ENCODE measurements around the gene CCS. TPM values are rescaled to one million over a fixed set of nuclear protein-coding genes. Genes with fewer than 3 reads are reported as not detected.

CCS gene
- total RNA-seq, 2 experiments from 2014 or later, result 31.7 to 36.7 TPM

- Histone ChIP-seq H3K4me2 (ENCODE audit: low read length) (peak overlapping the region; percentile 95), H3K9me3 (ENCODE audit: low read length) (no peaks in the 10 kb centered on the region), H3K79me2 (ENCODE audit: insufficient read depth, low read depth, low read length) (peaks cover 5% of the 10 kb centered on the region; the same call in 1 of the 2 replicates), H3K27ac (ENCODE audit: low read depth, low read length, poor library complexity, severe bottlenecking) (no peak overlapping the region), H3K9me2 (ENCODE audit: insufficient read depth, low read length) (no peaks in the 10 kb centered on the region), H3K36me3 (ENCODE audit: insufficient read depth, low read length) (no peaks in the 10 kb centered on the region), H3K4me3 (ENCODE audit: low read depth, low read length, poor library complexity, severe bottlenecking) (peak overlapping the region; percentile 73), H2AFZ (ENCODE audit: low read length) (peak overlapping the region; percentile 68; the same call in 1 of the 2 replicates), H3K4me1 (ENCODE audit: insufficient read depth, low read length, poor library complexity, severe bottlenecking) (peaks cover 29% of the 10 kb centered on the region), H4K20me1 (ENCODE audit: insufficient read depth, low read length) (no peaks in the 10 kb centered on the region)
- no peak for DNase-seq (ENCODE audit: low spot score)
- TF ChIP-seq CTCF (conservative IDR thresholded peaks at IDR 0.05; ENCODE audit: low read length) (no peak), EZH2phosphoT487 (IDR thresholded peaks at IDR 0.05; ENCODE audit: borderline replicate concordance, low read depth, low read length) (no peak)
- intact Hi-C loops (cut with micrococcal nuclease; ENCODE audit: unreplicated experiment), result loop anchor here (2.0 to 5.0 kb wide), 2 partner anchors 23 to 84 kb away; partner anchors contain the start of genes RBM14 and RBM4B
- no TSS peak for BruUV-seq (replicated peaks)
- ChIA-PET POLR2A (interaction anchor here (0.7 to 1.1 kb wide), 4 partner anchors 13 to 83 kb away, joined by 3 to 4 read pairs (median 4); partner anchors contain the start of gene ZDHHC24), CTCF (ENCODE audit: unreplicated experiment) (interaction anchor here (0.9 kb wide), 1 partner anchor 24 kb away, joined by 6 read pairs; no protein-coding TSS in a partner anchor)
Measured at GRCh38 chr11:66593650-66594049, 665 bp downstream of the CCS start.

DNA sequence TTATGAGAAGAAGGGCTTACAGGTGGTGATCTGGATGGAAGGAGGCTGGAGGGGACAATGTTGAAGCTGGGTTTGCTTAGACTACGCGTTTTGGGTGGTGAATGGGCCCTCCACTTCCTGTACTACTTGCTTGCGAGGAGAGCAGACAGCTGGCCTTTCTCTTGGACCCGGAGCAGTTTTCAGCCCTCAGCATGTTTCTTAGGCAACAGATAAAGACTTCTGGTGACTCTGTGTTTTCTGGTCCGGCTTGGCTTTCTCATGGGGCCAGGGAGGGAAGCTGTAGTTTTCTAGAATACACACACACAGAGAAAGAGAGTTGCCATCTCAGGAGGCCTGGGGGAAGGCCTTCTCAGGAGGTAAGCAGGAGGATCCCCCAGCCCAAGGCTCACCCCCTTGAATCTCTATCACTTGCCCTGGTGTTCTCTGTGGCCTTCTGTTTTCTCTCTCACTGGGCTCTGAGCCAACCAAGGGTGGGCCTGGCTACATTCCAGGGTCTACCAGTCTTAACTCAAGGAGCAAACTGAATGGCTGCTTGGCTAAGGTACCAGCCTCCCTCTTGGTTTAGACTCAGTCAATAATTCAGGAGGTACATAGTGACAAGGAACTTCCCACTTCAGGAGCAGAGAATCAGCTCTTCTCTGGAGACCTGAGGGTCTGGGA, 2.4 kb downstream of the CCS start:
- peaks cover 13% of the 10 kb centered on the region; the same call in 1 of the 2 replicates for H3K36me3 ChIP-seq (ENCODE audit: insufficient read depth, low read length)
- H3K79me2 ChIP-seq (ENCODE audit: insufficient read depth, low read depth, low read length), result peaks cover 5% of the 10 kb centered on the region; the same call in 1 of the 2 replicates
- no peak for DNase-seq (ENCODE audit: low spot score)
- no peaks in the 10 kb centered on the region for H4K20me1 ChIP-seq (ENCODE audit: insufficient read depth, low read length)
- H3K9me3 ChIP-seq (ENCODE audit: low read length), result no peaks in the 10 kb centered on the region
- no TSS peak for BruUV-seq (replicated peaks)
- H3K4me2 ChIP-seq (ENCODE audit: low read length), result peak overlapping the region; percentile 53
- no peak for TF ChIP-seq CTCF (conservative IDR thresholded peaks at IDR 0.05; ENCODE audit: low read length)
- TF ChIP-seq EZH2phosphoT487 (IDR thresholded peaks at IDR 0.05; ENCODE audit: borderline replicate concordance, low read depth, low read length), result no peak
- CTCF ChIA-PET (ENCODE audit: unreplicated experiment), result interaction anchor here (0.6 kb wide), 1 partner anchor 43 kb away, joined by 3 read pairs; no protein-coding TSS in a partner anchor
- peaks cover 35% of the 10 kb centered on the region for H3K4me1 ChIP-seq (ENCODE audit: insufficient read depth, low read length, poor library complexity, severe bottlenecking)
- H3K27ac ChIP-seq (ENCODE audit: low read depth, low read length, poor library complexity, severe bottlenecking), result peak overlapping the region; percentile 18
- peak overlapping the region; percentile 25 for H3K4me3 ChIP-seq (ENCODE audit: low read depth, low read length, poor library complexity, severe bottlenecking)
- no peak overlapping the region for H2AFZ ChIP-seq (ENCODE audit: low read length)
- POLR2A ChIA-PET, result interaction anchor here (0.9 to 1.2 kb wide), 3 partner anchors 11 to 48 kb away, joined by 3 to 6 read pairs (median 3); no protein-coding TSS in a partner anchor
- intact Hi-C loops (cut with micrococcal nuclease; ENCODE audit: unreplicated experiment), result no loop called here
- no peaks in the 10 kb centered on the region for H3K9me2 ChIP-seq (ENCODE audit: insufficient read depth, low read length)

DNA sequence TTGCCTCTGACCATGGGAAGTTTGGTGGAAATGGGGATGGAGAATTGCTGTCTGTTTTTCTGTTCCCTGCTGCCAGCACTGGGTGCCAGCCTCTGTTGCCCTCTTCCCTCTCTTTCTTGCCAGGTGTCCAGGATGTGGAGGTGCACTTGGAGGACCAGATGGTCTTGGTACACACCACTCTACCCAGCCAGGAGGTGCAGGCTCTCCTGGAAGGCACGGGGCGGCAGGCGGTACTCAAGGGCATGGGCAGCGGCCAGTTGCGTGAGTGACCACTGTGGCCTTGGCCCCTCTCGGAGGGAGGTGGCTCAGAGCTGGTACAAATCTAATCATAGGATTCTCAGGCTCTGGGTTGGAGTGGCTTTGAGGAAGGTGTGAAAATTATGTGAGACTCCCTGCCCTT, 6.0 kb downstream of the CCS start:
- DNase-seq (ENCODE audit: low spot score), result no peak
- BruUV-seq (replicated peaks), result no TSS peak
- peaks cover 19% of the 10 kb centered on the region for H3K36me3 ChIP-seq (ENCODE audit: insufficient read depth, low read length)
- H3K27ac ChIP-seq (ENCODE audit: low read depth, low read length, poor library complexity, severe bottlenecking), result no peak overlapping the region
- no peaks in the 10 kb centered on the region for H3K79me2 ChIP-seq (ENCODE audit: insufficient read depth, low read depth, low read length)
- intact Hi-C loops (cut with micrococcal nuclease; ENCODE audit: unreplicated experiment), result no loop called here
- H3K4me3 ChIP-seq (ENCODE audit: low read depth, low read length, poor library complexity, severe bottlenecking), result no peak overlapping the region
- TF ChIP-seq CTCF (conservative IDR thresholded peaks at IDR 0.05; ENCODE audit: low read length) (no peak), EZH2phosphoT487 (IDR thresholded peaks at IDR 0.05; ENCODE audit: borderline replicate concordance, low read depth, low read length) (no peak)
- H3K9me2 ChIP-seq (ENCODE audit: insufficient read depth, low read length), result no peaks in the 10 kb centered on the region
- ChIA-PET CTCF (ENCODE audit: unreplicated experiment) (no interaction called here), POLR2A (interaction anchor here (0.8 kb wide), 1 partner anchor 12 kb away, joined by 3 read pairs; no protein-coding TSS in a partner anchor)
- H3K4me1 ChIP-seq (ENCODE audit: insufficient read depth, low read length, poor library complexity, severe bottlenecking), result peaks cover 41% of the 10 kb centered on the region
- H3K4me2 ChIP-seq (ENCODE audit: low read length), result no peak overlapping the region
- H2AFZ ChIP-seq (ENCODE audit: low read length), result no peak overlapping the region
- no peaks in the 10 kb centered on the region for H4K20me1 ChIP-seq (ENCODE audit: insufficient read depth, low read length)
- no peaks in the 10 kb centered on the region for H3K9me3 ChIP-seq (ENCODE audit: low read length)
